EH (cell line): Measurements from ENCODE around the gene SLC24A4.
"Not testable (repeated sequence)": the region's sequence is repeated elsewhere in the genome, so short reads cannot be mapped to it uniquely, and the experiment has no call there.

Experiments
- DNase-seq: peaks from one replicate; pipeline ENCODE4 v3.0.0-alpha.2; 2015; ENCODE audit warnings: low read depth

The SLC24A4 gene

GRCh38 chr14:92369097-92369496 is 46.1 kb downstream of the SLC24A4 start:
- DNase-seq: no peak

GRCh38 chr14:92372230-92372629 is 49.3 kb downstream of the SLC24A4 start:
- no peak for DNase-seq

- DNase-seq: peak; percentile 32
Measured at GRCh38 chr14:92373336-92373735, 50.4 kb downstream of the SLC24A4 start.

- DNase-seq: no peak
Measured at GRCh38 chr14:92380131-92380530, 57.2 kb downstream of the SLC24A4 start.

GRCh38 chr14:92380582-92380981 is 57.6 kb downstream of the SLC24A4 start:
- DNase-seq: no peak

GRCh38 chr14:92382677-92383076 is 59.7 kb downstream of the SLC24A4 start:
- peak; percentile 5 for DNase-seq

- no peak for DNase-seq
Measured at GRCh38 chr14:92383805-92384204, 60.8 kb downstream of the SLC24A4 start.

- no peak for DNase-seq
Measured at GRCh38 chr14:92384461-92385133, 61.6 kb downstream of the SLC24A4 start.

- DNase-seq: no peak
Measured at GRCh38 chr14:92385561-92385960, 62.6 kb downstream of the SLC24A4 start.

- DNase-seq: no peak
Measured at GRCh38 chr14:92386165-92386564, 63.2 kb downstream of the SLC24A4 start.

- no peak for DNase-seq
Measured at GRCh38 chr14:92386637-92387036, 63.7 kb downstream of the SLC24A4 start.

- DNase-seq: no peak
Measured at GRCh38 chr14:92387578-92387977, 64.6 kb downstream of the SLC24A4 start.

GRCh38 chr14:92389598-92390158 is 66.7 kb downstream of the SLC24A4 start:
- no peak for DNase-seq

GRCh38 chr14:92391726-92392125 is 68.8 kb downstream of the SLC24A4 start:
- DNase-seq: no peak

GRCh38 chr14:92392711-92393110 is 69.7 kb downstream of the SLC24A4 start:
- DNase-seq: no peak

GRCh38 chr14:92397150-92397952 is 74.4 kb downstream of the SLC24A4 start:
- peak; percentile 77 for DNase-seq

- DNase-seq: no peak
Measured at GRCh38 chr14:92397953-92398564, 75.1 kb downstream of the SLC24A4 start.

GRCh38 chr14:92398888-92399636 is 76.1 kb downstream of the SLC24A4 start:
- DNase-seq: no peak

GRCh38 chr14:92400579-92401444 is 77.8 kb downstream of the SLC24A4 start:
- no peak for DNase-seq

GRCh38 chr14:92401561-92401960 is 78.6 kb downstream of the SLC24A4 start:
- DNase-seq: no peak

GRCh38 chr14:92402500-92402899 is 79.5 kb downstream of the SLC24A4 start:
- not testable (repeated sequence) for DNase-seq
